HL-60 (cell line): ENCODE results near the gene RPRD1B.
A peak's percentile ranks its signal among the peaks of the same experiment; 100 is the strongest.
"Not testable (repeated sequence)": the region's sequence is repeated elsewhere in the genome, so short reads cannot be mapped to it uniquely, and the experiment has no call there.

Experiments used
- DNase-seq, 2 experiments: peaks; one replicate each; pipeline ENCODE4 v3.0.0-alpha.2; 2010 to 2020; ENCODE audit warnings: low read depth in 1 of 2, low spot score in 1 of 2
- H3K27ac ChIP-seq: fragments of 250-450 bp; sonication (Bioruptor Pico); replicated peaks from 2 replicates; pipeline ENCODE4 v1.5.1; 2020; ENCODE audit warnings: mild to moderate bottlenecking, moderate library complexity
- H3K27me3 ChIP-seq: fragments of 250-450 bp; sonication (Bioruptor Pico); 2 replicates; pipeline ENCODE4 v1.5.1; 2021; ENCODE audit warnings: mild to moderate bottlenecking, moderate library complexity; ENCODE audit not compliant: insufficient read depth, poor library complexity, severe bottlenecking
- H3K4me3 ChIP-seq: replicated peaks from 2 replicates; pipeline ENCODE4 v1.5.1; 2011; ENCODE audit warnings: mild to moderate bottlenecking, control low read depth, low read length; ENCODE audit not compliant: insufficient read depth
- CTCF ChIP-seq: IDR thresholded peaks from one replicate; pipeline ENCODE4 v1.5.1; 2011; ENCODE audit warnings: low read length, control low read depth, inconsistent platforms; ENCODE audit not compliant: insufficient read depth
- GABPA ChIP-seq: IDR thresholded peaks from 2 replicates; pipeline ENCODE4 v1.6.1; 2012; ENCODE audit warnings: low read depth
- POLR2AphosphoS5 ChIP-seq: IDR thresholded peaks from 2 replicates; pipeline ENCODE4 v1.6.1; 2012; ENCODE audit warnings: low read depth
- REST ChIP-seq: IDR thresholded peaks from 2 replicates; pipeline ENCODE4 v1.6.1; 2012; ENCODE audit warnings: low read depth; ENCODE audit not compliant: insufficient replicate concordance
- SPI1 ChIP-seq: IDR thresholded peaks from 2 replicates; pipeline ENCODE4 v1.6.1; 2012; ENCODE audit warnings: low read depth, mild to moderate bottlenecking, borderline replicate concordance

Gene RPRD1B

GRCh38 chr20:38095017-38095686, 61.6 kb downstream of the RPRD1B start:
- no peaks in the 10 kb centered on the region for H3K27me3 ChIP-seq
- H3K4me3 ChIP-seq = no peak overlapping the region
- DNase-seq = peak in 1 of 2 experiments; percentile 9
- H3K27ac ChIP-seq = peak overlapping the region; percentile 60
- TF ChIP-seq REST (no peak), GABPA (no peak), POLR2AphosphoS5 (no peak), SPI1 (no peak), CTCF (no peak)

GRCh38 chr20:38098952-38099351, 65.4 kb downstream of the RPRD1B start:
- no peak for TF ChIP-seq POLR2AphosphoS5
- no peak for TF ChIP-seq GABPA
- TF ChIP-seq CTCF = no peak
- no peak overlapping the region for H3K4me3 ChIP-seq
- DNase-seq = no peak
- no peak overlapping the region for H3K27ac ChIP-seq
- no peaks in the 10 kb centered on the region for H3K27me3 ChIP-seq

GRCh38 chr20:38102206-38102605, 68.7 kb downstream of the RPRD1B start:
- not testable (repeated sequence) for H3K4me3 ChIP-seq, DNase-seq, H3K27me3 ChIP-seq, H3K27ac ChIP-seq

- no peak overlapping the region for H3K27ac ChIP-seq
- DNase-seq = no peak
- TF ChIP-seq GABPA (no peak), SPI1 (no peak), REST (no peak), POLR2AphosphoS5 (no peak), CTCF (no peak)
- H3K27me3 ChIP-seq = no peaks in the 10 kb centered on the region
- H3K4me3 ChIP-seq = no peak overlapping the region
Observed at GRCh38 chr20:38104285-38104684, 70.7 kb downstream of the RPRD1B start.
